ENCODE measurements around the gene FLAD1.

The FLAD1 gene

DNA sequence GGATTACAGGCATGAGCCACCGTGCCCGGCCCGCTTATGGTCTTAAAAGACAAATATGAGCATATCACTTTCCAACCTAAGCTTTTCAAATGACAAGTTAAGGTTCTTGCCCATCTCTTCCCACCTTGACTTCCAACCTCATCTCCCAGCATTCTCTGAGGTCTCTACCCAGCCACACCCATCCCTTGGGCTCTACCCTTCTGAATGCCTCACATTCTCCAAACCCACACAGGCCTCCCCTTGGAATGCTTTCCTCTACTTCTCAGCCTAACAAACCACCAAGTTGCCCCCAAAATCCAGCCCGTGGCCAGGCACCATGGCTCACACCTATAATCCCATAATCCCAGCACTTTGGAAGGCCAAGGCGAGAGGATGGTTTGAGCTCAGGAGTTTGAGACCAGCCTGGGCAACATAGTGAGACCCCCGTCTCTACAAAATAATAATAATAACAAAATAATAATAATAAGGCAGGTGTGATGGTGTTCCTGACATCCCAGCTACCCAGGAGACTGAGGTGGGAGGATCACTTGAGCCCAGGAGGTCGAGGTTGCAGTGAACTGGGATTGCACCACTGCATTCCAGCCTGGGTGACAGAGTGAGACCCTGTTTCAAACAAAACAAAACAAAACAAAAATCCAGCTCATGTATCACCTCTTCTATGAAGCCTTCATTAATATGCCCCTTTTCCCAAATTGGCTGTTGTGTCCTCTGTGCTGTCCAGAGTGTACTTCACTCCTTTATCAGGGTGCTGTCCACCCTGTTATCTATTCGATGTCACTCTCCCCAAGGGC is 39.2 kb downstream of the FLAD1 start:
- Histone ChIP-seq H3K27me3 (ENCODE audit: insufficient read depth, low read depth, severe bottlenecking) (no peaks in the 10 kb centered on the region), H3K36me3 (peaks cover 2% of the 10 kb centered on the region; the same call in 1 of the 2 replicates), H3K9me3 (ENCODE audit: severe bottlenecking) (no peaks in the 10 kb centered on the region), H3K4me3 (ENCODE audit: low read depth, low read length) (no peak overlapping the region), H3K27ac (no peak overlapping the region)
- TF ChIP-seq, protein P1, sequence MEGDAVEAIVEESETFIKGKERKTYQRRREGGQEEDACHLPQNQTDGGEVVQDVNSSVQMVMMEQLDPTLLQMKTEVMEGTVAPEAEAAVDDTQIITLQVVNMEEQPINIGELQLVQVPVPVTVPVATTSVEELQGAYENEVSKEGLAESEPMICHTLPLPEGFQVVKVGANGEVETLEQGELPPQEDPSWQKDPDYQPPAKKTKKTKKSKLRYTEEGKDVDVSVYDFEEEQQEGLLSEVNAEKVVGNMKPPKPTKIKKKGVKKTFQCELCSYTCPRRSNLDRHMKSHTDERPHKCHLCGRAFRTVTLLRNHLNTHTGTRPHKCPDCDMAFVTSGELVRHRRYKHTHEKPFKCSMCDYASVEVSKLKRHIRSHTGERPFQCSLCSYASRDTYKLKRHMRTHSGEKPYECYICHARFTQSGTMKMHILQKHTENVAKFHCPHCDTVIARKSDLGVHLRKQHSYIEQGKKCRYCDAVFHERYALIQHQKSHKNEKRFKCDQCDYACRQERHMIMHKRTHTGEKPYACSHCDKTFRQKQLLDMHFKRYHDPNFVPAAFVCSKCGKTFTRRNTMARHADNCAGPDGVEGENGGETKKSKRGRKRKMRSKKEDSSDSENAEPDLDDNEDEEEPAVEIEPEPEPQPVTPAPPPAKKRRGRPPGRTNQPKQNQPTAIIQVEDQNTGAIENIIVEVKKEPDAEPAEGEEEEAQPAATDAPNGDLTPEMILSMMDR (IDR thresholded peaks at IDR 0.05; ENCODE audit: low read depth, low read length): no peak
- no peak for DNase-seq

DNA sequence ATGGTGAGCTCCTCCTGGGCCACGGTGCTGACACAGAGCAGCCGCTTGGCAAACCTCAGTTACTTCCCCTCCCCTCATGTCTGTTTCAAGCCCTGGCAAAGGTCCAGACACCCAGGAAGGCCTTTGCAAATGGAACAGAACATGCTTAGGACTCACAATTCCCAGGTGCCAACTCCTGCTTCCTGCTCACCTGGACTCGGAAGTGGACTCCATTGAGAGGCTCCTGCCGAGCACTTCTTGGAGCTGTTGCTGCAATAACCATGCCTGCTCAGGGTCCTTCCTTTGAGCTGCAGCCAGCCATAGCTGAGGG is 39.7 kb downstream of the FLAD1 start:
- no peak overlapping the region for H3K4me3 ChIP-seq (ENCODE audit: low read depth, low read length)
- DNase-seq: no peak
- TF ChIP-seq, protein P1 (IDR thresholded peaks at IDR 0.05; ENCODE audit: low read depth, low read length): no peak
- H3K36me3 ChIP-seq: peaks cover 2% of the 10 kb centered on the region; the same call in 1 of the 2 replicates
- H3K27me3 ChIP-seq (ENCODE audit: insufficient read depth, low read depth, severe bottlenecking): no peaks in the 10 kb centered on the region
- no peak overlapping the region for H3K27ac ChIP-seq
- H3K9me3 ChIP-seq (ENCODE audit: severe bottlenecking): no peaks in the 10 kb centered on the region

DNA sequence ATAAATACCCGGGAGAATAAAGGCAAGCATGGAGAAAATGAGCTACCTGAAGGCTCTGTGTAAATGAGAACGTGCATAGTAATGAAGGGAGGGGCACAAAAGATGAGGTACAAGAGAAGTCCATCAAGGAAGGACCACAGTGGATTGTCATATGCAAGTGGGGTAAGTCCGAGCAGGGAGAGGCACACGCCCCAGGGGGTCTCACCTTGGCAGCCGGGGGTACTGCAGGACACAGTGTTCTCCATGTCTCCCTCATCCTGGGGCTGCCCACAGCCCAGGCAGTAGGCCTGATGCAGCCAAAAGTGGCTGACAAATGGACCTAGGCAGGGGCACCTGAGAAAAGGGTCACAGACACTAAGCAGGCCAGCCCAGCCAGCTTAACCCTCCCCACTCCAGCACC is 40.5 kb downstream of the FLAD1 start:
- Histone ChIP-seq H3K36me3 (peaks cover 2% of the 10 kb centered on the region; the same call in 1 of the 2 replicates), H3K27me3 (ENCODE audit: insufficient read depth, low read depth, severe bottlenecking) (no peaks in the 10 kb centered on the region), H3K4me3 (ENCODE audit: low read depth, low read length) (no peak overlapping the region), H3K27ac (no peak overlapping the region), H3K9me3 (ENCODE audit: severe bottlenecking) (no peaks in the 10 kb centered on the region)
- TF ChIP-seq, protein P1 (IDR thresholded peaks at IDR 0.05; ENCODE audit: low read depth, low read length): no peak
- DNase-seq: no peak

DNA sequence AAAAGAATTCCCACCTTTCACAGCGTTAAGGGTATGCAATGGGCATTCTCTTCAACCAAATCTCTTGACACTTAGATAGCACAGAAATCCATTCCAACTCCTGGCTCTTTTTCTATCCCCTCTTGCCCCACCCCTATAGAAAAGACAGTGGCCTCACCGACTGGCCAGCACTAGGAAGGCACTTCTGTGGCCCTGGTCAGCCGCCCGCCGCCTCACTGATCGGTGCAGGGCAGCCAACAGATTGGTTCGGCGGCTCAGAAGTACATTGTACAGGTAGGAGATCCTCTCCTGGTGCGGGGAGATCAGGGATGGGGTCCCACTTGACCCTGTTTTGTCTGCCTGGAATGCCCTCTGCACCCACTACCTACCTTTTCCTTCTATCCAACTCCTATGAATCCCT is 41.2 kb downstream of the FLAD1 start:
- Histone ChIP-seq H3K36me3 (no peaks in the 10 kb centered on the region), H3K9me3 (ENCODE audit: severe bottlenecking) (no peaks in the 10 kb centered on the region), H3K27ac (no peak overlapping the region), H3K4me3 (ENCODE audit: low read depth, low read length) (no peak overlapping the region), H3K27me3 (ENCODE audit: insufficient read depth, low read depth, severe bottlenecking) (no peaks in the 10 kb centered on the region)
- DNase-seq: no peak
- TF ChIP-seq, protein P1 (IDR thresholded peaks at IDR 0.05; ENCODE audit: low read depth, low read length): no peak

DNA sequence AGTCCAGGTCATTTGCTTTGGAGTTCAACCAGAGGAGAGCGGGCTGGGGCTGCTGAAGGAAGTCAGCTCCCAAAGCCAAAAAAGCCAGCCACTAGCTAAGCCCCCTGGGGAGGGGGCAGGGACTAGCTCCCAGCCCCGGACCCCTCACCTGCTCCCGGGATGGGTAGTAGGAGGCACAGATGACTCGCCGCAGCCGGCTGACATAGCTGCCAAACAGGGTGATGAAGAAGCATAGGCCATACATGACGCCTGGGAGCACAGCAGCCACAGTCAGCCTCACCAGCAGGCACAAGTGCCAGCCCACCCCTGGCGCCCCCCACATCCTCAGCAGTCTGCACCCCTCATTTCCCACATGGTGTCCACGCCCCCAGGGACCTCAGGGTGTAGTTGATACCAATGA is 43.0 kb downstream of the FLAD1 start:
- no peaks in the 10 kb centered on the region for H3K9me3 ChIP-seq (ENCODE audit: severe bottlenecking)
- H3K4me3 ChIP-seq (ENCODE audit: low read depth, low read length): no peak overlapping the region
- H3K27ac ChIP-seq: no peak overlapping the region
- no peak for DNase-seq
- H3K27me3 ChIP-seq (ENCODE audit: insufficient read depth, low read depth, severe bottlenecking): no peaks in the 10 kb centered on the region
- H3K36me3 ChIP-seq: no peaks in the 10 kb centered on the region
- TF ChIP-seq, protein P1 (IDR thresholded peaks at IDR 0.05; ENCODE audit: low read depth, low read length): no peak

DNA sequence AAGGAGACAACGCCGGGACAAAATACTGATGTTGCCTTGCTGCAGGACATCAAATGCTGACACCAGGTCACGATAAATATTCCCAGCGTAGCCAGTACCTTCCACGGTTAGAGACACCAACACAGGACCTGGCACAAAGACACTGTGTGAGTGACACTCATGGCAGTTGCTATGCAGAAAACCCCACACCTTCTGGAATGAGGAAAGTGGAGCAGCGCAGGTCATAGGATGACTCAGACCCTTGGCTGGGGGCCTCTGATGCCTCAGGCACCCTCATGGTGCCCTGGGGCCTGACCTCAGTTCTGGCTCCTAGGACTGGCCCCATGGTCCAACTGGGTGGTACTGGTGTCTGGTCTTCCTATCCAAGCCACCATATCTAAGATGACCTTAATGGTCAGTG is 43.4 kb downstream of the FLAD1 start:
- no peak overlapping the region for H3K4me3 ChIP-seq (ENCODE audit: low read depth, low read length)
- H3K9me3 ChIP-seq (ENCODE audit: severe bottlenecking): no peaks in the 10 kb centered on the region
- no peaks in the 10 kb centered on the region for H3K27me3 ChIP-seq (ENCODE audit: insufficient read depth, low read depth, severe bottlenecking)
- H3K27ac ChIP-seq: no peak overlapping the region
- TF ChIP-seq, protein P1 (IDR thresholded peaks at IDR 0.05; ENCODE audit: low read depth, low read length): no peak
- H3K36me3 ChIP-seq: no peaks in the 10 kb centered on the region
- no peak for DNase-seq
